ENCODE measurements around the gene VLDLR. TPM values are rescaled to one million over a fixed set of nuclear protein-coding genes. Genes with fewer than 3 reads are reported as not detected.

Gene VLDLR
- total RNA-seq, 1 experiment from 2014 or later: 4.5 TPM

DNA sequence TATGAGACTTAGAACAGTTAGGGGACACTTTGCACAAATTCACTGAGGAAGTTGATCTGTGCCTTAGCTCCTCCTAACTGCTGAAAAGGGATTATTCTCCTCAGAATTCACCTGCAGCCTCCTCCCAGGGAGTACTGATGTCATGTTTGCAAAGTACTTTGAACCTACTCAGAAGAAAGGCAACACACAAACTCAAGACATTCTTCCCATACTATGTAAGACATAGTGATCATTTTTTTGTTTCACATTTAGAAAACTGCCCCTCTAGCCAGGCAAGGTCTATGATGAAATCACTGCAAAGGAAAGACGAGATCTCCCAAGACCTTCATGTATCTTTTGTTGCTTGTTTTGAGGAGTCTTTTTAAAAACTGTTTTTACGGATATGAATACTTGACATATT lies 10.6 kb upstream of the VLDLR start:
- intact Hi-C loops (cut with micrococcal nuclease; ENCODE audit: unreplicated experiment): no loop called here
- peaks cover 4% of the 10 kb centered on the region for H3K27me3 ChIP-seq (replicated peaks; ENCODE audit: insufficient read depth, low read depth, low read length, poor library complexity)
- no peaks in the 10 kb centered on the region for H3K36me3 ChIP-seq (ENCODE audit: insufficient read depth, low read length, poor library complexity, severe bottlenecking)
- no peak overlapping the region for H3K4me3 ChIP-seq (ENCODE audit: low read depth, low read length, poor library complexity, severe bottlenecking)
- ChIA-PET POLR2A (ENCODE audit: low non-redundant PET) (no interaction called here), CTCF (no interaction called here)
- H3K9me3 ChIP-seq (ENCODE audit: low read depth, low read length, poor library complexity, severe bottlenecking): no peaks in the 10 kb centered on the region
- H3K4me1 ChIP-seq (ENCODE audit: insufficient read depth, low read length, poor library complexity, severe bottlenecking): no peaks in the 10 kb centered on the region
- no peak overlapping the region for H3K27ac ChIP-seq (ENCODE audit: low read depth, low read length, poor library complexity, severe bottlenecking)
- TF ChIP-seq, protein P1, sequence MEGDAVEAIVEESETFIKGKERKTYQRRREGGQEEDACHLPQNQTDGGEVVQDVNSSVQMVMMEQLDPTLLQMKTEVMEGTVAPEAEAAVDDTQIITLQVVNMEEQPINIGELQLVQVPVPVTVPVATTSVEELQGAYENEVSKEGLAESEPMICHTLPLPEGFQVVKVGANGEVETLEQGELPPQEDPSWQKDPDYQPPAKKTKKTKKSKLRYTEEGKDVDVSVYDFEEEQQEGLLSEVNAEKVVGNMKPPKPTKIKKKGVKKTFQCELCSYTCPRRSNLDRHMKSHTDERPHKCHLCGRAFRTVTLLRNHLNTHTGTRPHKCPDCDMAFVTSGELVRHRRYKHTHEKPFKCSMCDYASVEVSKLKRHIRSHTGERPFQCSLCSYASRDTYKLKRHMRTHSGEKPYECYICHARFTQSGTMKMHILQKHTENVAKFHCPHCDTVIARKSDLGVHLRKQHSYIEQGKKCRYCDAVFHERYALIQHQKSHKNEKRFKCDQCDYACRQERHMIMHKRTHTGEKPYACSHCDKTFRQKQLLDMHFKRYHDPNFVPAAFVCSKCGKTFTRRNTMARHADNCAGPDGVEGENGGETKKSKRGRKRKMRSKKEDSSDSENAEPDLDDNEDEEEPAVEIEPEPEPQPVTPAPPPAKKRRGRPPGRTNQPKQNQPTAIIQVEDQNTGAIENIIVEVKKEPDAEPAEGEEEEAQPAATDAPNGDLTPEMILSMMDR (conservative IDR thresholded peaks at IDR 0.05; ENCODE audit: low read depth, low read length): no peak
- TF ChIP-seq EZH2 (IDR thresholded peaks at IDR 0.05; ENCODE audit: borderline replicate concordance, low read depth, low read length, poor library complexity, severe bottlenecking): no peak
- no TSS peak for BruUV-seq (replicated peaks)
- DNase-seq (ENCODE audit: low spot score): no peak

DNA sequence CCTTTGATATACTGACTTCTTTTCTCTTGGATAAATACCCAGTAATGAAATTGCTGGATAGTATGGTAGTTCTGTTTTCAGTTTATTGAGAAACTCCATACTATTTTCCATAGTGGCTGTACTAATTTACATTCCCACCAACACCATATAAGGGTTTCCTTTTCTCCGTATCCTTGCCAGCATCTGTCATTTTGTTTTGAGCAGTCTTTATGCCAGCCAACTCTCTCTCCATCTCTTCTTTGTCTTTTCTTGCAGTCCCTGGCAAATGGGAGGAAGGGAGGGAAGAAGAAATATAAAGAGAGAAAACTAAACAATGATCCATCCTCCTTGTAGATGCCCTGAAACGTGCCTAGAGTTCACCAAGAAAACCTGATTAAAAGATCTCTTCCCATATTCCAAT lies 9.6 kb upstream of the VLDLR start:
- no peaks in the 10 kb centered on the region for H3K36me3 ChIP-seq (ENCODE audit: insufficient read depth, low read length, poor library complexity, severe bottlenecking)
- H3K9me3 ChIP-seq (ENCODE audit: low read depth, low read length, poor library complexity, severe bottlenecking): no peaks in the 10 kb centered on the region
- no peak for DNase-seq (ENCODE audit: low spot score)
- H3K27ac ChIP-seq (ENCODE audit: low read depth, low read length, poor library complexity, severe bottlenecking): no peak overlapping the region
- peaks cover 4% of the 10 kb centered on the region for H3K27me3 ChIP-seq (replicated peaks; ENCODE audit: insufficient read depth, low read depth, low read length, poor library complexity)
- H3K4me3 ChIP-seq (ENCODE audit: low read depth, low read length, poor library complexity, severe bottlenecking): no peak overlapping the region
- intact Hi-C loops (cut with micrococcal nuclease; ENCODE audit: unreplicated experiment): no loop called here
- no TSS peak for BruUV-seq (replicated peaks)
- H3K4me1 ChIP-seq (ENCODE audit: insufficient read depth, low read length, poor library complexity, severe bottlenecking): no peaks in the 10 kb centered on the region
- TF ChIP-seq, protein P1 (conservative IDR thresholded peaks at IDR 0.05; ENCODE audit: low read depth, low read length): no peak
- no peak for TF ChIP-seq EZH2 (IDR thresholded peaks at IDR 0.05; ENCODE audit: borderline replicate concordance, low read depth, low read length, poor library complexity, severe bottlenecking)
- POLR2A ChIA-PET (ENCODE audit: low non-redundant PET): no interaction called here
- CTCF ChIA-PET: no interaction called here

DNA sequence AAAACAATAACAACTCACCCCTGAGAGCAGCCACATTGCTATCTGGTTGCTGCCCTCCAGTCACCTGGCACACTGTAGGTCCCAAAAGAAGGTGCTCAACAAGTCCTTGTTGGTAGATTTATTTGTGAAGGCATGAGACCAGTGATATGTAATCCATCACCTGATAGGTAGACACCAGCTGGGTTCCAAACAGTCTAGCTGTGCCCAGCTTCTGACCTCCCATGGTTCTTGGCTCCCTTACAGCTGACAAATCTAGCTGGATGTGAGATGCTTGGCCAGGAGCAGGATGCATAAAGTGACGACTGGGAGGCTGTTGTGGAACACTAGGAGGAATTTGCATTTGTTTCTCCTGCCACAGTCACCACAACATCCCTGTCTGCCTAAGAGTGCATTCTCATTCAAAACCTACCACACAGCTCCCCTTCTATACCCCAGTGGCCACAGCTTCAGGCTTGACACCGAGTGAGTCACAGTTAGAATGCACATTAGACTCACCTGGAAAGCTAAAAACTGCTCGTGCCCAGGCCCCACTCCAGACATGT lies 7.8 kb upstream of the VLDLR start:
- Histone ChIP-seq H3K4me1 (ENCODE audit: insufficient read depth, low read length, poor library complexity, severe bottlenecking) (no peaks in the 10 kb centered on the region), H3K9me3 (ENCODE audit: low read depth, low read length, poor library complexity, severe bottlenecking) (no peaks in the 10 kb centered on the region), H3K27ac (ENCODE audit: low read depth, low read length, poor library complexity, severe bottlenecking) (no peak overlapping the region), H3K4me3 (ENCODE audit: low read depth, low read length, poor library complexity, severe bottlenecking) (no peak overlapping the region), H3K27me3 (replicated peaks; ENCODE audit: insufficient read depth, low read depth, low read length, poor library complexity) (peaks cover 4% of the 10 kb centered on the region), H3K36me3 (ENCODE audit: insufficient read depth, low read length, poor library complexity, severe bottlenecking) (no peaks in the 10 kb centered on the region)
- no peak for DNase-seq (ENCODE audit: low spot score)
- ChIA-PET CTCF (no interaction called here), POLR2A (ENCODE audit: low non-redundant PET) (no interaction called here)
- intact Hi-C loops (cut with micrococcal nuclease; ENCODE audit: unreplicated experiment): no loop called here
- BruUV-seq (replicated peaks): no TSS peak
- TF ChIP-seq EZH2 (IDR thresholded peaks at IDR 0.05; ENCODE audit: borderline replicate concordance, low read depth, low read length, poor library complexity, severe bottlenecking): no peak
- TF ChIP-seq, protein P1 (conservative IDR thresholded peaks at IDR 0.05; ENCODE audit: low read depth, low read length): no peak
